ENCODE results near the gene MDC1.
A peak's percentile ranks its signal among the peaks of the same experiment; 100 is the strongest.
"Not testable (repeated sequence)": the region's sequence is repeated elsewhere in the genome, so short reads cannot be mapped to it uniquely, and the experiment has no call there.

The MDC1 gene

DNA sequence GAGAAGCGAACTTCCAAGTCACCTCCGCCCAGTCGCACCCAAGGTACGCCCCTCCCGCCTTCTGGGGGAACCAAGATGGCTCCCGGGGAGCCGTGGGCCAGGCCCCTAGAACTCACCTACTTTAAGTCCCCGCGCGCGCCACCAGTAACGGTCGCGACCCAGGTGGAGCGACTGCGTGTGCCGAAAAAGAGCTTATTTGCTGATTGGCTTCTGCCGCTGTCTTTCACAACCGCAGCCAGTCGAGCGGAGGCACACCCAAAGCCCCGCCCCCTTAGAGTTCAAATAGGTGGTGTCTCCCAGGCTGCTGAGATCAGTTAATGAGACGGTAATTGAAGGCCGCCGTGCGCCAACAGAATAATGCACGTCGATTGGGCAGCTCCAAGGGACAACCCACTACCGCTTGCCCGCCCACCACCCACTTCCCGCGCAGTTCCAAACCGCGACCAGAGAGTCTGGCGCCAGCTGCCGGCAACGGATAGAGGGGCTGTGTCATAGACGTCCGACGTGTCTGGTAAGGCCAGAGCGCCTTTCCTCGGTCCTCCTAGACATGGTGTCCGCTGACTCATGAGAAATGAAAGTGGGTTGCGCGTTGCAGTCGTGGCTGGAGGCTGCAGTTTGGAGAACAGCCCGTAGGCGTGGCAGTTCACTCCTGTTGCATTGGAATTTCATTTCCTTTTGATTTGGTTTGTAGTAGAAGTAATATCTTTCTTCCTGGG is at the start of gene MDC1:
MDC1 (minus strand) TSS at position 153 of the 716 bp plus-strand sequence. CDS start 2,106 bp downstream, outside the sequence.
- Mint-ChIP-seq H3K36me3 (ENCODE audit: low read depth) (peaks cover 50% of the 10 kb centered on the region), H3K4me3 (peak within 1 kb of the TSS; percentile 96), H3K27me3 (no peaks in the 10 kb centered on the region), H3K27ac (peak within 1 kb of the TSS; percentile 97), H3K9me3 (no peaks in the 10 kb centered on the region), H3K4me1 (peaks cover 54% of the 10 kb centered on the region)
- ATAC-seq (peak; percentile 80), DNase-seq (peak; percentile 98)

DNA sequence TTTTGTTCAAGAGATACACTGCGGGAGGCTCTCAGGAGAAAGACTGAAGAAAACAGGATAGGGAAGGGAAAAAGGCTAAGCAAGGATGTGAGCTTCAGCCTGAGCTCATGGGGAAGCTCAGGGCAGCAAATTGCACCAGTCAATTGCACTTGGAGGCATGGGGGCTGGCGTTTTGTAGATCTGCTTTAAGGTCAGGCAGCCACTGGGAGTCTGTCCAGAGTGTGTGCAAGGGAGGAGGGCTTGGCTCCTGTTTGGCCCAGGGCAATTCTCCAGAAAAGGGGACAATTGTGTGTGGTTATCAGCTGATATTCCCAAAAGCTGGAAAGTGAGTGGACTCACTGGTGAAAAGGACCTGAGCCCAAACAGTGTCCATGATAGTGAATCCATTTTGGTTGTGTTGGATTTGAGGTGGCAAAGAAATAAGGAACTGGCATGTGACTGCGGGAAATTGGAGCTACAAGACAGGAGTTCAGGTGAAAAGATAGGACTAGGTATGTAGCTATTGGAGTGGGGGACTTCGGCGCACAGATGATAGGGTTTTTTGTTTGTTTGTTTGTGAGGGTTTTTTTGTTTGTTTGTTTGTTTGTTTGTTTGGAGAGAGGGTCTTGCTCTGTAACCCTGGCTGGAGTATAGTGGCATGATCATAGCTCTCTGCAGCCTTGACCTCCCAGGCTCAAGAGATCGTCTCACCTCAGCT is 49.5 kb upstream of the MDC1 start:
- Mint-ChIP-seq H3K4me1 (peaks cover 92% of the 10 kb centered on the region), H3K9me3 (peaks cover 4% of the 10 kb centered on the region), H3K27ac (peak overlapping the region; percentile 100), H3K27me3 (no peaks in the 10 kb centered on the region), H3K4me3 (peak overlapping the region; percentile 73), H3K36me3 (ENCODE audit: low read depth) (peaks cover 2% of the 10 kb centered on the region)
- ATAC-seq (no peak), DNase-seq (no peak)

DNA sequence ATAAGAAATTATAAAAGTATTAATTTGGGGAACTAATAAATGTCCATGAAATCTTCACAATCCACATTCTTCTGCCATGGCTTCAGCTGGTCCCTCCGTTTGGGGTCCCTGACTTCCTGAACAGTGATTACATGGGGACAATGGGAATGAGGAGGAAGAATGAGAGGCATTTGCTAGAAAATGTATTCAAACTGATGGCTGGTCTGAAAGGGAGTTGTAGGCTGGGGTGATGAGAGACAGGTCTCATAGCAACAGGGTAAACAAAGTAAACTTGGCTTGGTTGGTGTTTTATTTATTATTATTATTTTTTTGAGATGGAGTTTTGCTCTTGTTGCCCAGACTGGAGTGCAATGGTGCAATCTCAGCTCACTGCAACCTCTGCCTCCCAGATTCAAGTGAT is 48.4 kb upstream of the MDC1 start:
- not testable (repeated sequence) for H3K36me3 Mint-ChIP-seq (ENCODE audit: low read depth); ATAC-seq; DNase-seq; H3K9me3 Mint-ChIP-seq; H3K27me3 Mint-ChIP-seq; H3K4me3 Mint-ChIP-seq
- Mint-ChIP-seq H3K27ac (peak overlapping the region; percentile 80), H3K4me1 (peaks cover 90% of the 10 kb centered on the region)

DNA sequence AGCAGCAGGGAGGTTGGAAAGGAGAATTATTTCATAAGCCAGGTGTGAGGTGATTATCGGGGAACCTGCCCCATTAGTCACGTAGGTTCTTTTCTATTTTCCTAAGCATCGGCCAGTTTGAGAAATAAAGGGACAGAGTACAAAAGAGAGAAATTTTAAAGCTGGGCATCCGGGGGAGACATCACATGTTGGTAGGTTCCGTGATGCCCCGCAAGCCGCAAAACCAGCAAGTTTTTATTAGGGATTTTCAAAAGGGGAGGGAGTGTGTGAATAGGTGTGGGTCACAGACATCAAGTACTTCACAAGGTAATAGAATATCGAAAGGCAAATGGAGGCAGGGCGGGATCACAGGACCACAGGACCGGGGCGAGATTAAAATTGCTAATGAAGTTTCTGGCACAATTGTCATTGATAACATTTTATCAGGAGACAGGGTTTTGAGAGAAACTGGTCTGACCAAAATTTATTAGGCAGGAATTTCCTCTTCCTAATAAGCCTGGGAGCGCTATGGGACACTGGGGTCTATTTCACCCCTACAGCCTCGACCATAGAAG is 47.5 kb upstream of the MDC1 start:
- not testable (repeated sequence) for H3K27me3 Mint-ChIP-seq; H3K4me3 Mint-ChIP-seq; ATAC-seq; H3K36me3 Mint-ChIP-seq (ENCODE audit: low read depth); H3K9me3 Mint-ChIP-seq; DNase-seq
- H3K27ac Mint-ChIP-seq = peak overlapping the region; percentile 86
- H3K4me1 Mint-ChIP-seq = peaks cover 83% of the 10 kb centered on the region

DNA sequence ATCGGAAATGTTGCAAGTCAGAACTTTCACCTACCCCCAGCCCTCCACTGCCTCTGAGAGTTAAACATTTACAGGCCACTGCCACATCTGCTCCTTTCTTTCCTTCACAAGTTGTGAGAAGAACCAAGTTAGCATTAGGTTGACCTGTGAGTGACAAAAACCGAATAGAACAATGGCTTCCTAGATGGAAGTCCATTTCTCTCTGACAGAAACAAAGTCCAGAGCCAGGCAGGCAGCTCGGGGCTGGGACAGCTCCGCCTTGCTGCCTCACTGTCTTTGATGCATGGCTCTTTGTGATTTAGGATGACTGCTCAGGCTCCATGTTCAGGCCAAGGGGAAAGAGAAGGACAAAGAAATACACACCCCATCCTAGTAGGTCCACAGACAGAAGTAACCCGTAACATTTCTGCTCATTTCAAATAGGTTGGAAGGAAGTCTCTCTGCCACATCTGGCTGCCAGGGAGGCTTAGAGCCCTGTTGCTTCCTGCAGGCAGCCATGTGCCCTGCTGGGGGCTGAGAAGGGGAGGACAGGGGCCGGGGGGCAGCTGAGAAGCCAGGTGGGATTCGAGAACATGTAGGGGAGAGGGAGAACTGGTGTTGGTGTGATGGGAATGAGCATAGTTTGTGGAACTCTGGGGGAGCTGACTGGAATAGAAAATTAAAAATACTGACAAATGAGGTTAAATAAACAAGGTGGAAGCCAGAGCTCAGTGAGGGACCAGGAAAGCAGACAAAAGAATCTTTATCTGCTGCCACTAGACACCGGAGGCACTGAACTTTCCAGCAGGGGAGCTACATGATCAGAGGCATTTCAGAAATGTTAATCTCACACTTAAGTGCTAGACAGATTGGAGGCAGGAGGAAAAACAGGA is 46.8 kb upstream of the MDC1 start:
- Mint-ChIP-seq H3K27ac (peak overlapping the region; percentile 86), H3K4me3 (peak overlapping the region; percentile 3), H3K27me3 (no peaks in the 10 kb centered on the region), H3K36me3 (ENCODE audit: low read depth) (peaks cover 2% of the 10 kb centered on the region), H3K4me1 (peaks cover 80% of the 10 kb centered on the region), H3K9me3 (peaks cover 4% of the 10 kb centered on the region)
- DNase-seq (no peak), ATAC-seq (no peak)

DNA sequence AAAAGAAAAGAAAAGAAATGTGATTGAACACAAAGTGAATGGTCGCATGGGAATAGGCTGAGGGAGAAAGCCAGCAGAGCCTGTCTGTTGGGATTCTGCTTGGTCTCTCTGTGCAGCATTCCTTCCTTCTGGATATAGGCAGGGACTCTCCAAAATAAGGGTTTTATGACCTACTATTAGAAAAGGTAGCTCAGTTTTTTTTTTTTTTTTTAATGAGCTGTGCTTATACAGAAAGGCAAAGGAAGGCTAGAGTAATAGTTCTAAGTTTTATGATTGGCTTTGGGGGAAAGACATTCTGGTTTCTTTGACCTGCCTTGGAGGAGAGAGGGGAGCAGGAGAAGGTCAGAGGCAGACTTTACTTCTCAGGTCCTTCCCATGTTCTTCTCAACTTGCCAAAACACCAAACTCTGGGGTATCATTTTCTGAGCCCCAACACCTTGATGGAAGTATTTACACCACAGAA is 46.1 kb upstream of the MDC1 start:
- no peak overlapping the region for H3K4me3 Mint-ChIP-seq
- H3K27me3 Mint-ChIP-seq = no peaks in the 10 kb centered on the region
- ATAC-seq = no peak
- H3K27ac Mint-ChIP-seq = peak overlapping the region; percentile 86
- H3K4me1 Mint-ChIP-seq = peaks cover 76% of the 10 kb centered on the region
- peaks cover 2% of the 10 kb centered on the region for H3K36me3 Mint-ChIP-seq (ENCODE audit: low read depth)
- DNase-seq = no peak
- peaks cover 4% of the 10 kb centered on the region for H3K9me3 Mint-ChIP-seq

- Mint-ChIP-seq H3K27ac (peak overlapping the region; percentile 73), H3K4me3 (no peak overlapping the region), H3K36me3 (ENCODE audit: low read depth) (peaks cover 2% of the 10 kb centered on the region), H3K27me3 (no peaks in the 10 kb centered on the region), H3K4me1 (peaks cover 67% of the 10 kb centered on the region), H3K9me3 (peaks cover 4% of the 10 kb centered on the region)
- ATAC-seq (peak; percentile 75), DNase-seq (no peak)
These were observed 44.8 kb upstream of the MDC1 start for GRCh38 chr6:30761791-30762429.

DNA sequence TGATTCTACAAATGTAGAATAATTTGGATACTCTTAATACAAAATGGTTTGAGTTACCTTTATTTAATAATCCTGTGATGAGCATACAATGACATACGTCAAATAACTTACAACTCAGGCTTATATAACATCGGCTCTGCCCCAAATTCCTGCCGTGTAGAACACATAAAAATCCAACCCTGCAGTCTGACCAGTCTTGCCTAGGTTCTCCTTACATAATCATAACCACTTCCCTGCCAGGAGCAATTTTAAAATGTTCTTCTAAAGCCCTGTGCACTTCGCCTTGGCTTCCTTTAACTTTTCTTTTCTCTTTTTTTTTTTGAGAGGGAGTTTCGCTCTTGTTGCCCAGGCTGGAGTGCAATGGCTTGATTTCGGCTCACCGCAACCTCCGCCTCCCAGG is 43.5 kb upstream of the MDC1 start:
- Mint-ChIP-seq H3K27me3 (no peaks in the 10 kb centered on the region), H3K4me1 (peaks cover 56% of the 10 kb centered on the region), H3K27ac (no peak overlapping the region), H3K9me3 (peaks cover 4% of the 10 kb centered on the region), H3K36me3 (ENCODE audit: low read depth) (peaks cover 2% of the 10 kb centered on the region), H3K4me3 (no peak overlapping the region)
- DNase-seq = no peak
- no peak for ATAC-seq

GRCh38 chr6:30759575-30760239 is 42.6 kb upstream of the MDC1 start:
- no peak overlapping the region for H3K4me3 Mint-ChIP-seq
- peaks cover 4% of the 10 kb centered on the region for H3K9me3 Mint-ChIP-seq
- ATAC-seq = no peak
- H3K27me3 Mint-ChIP-seq = no peaks in the 10 kb centered on the region
- H3K4me1 Mint-ChIP-seq = peaks cover 53% of the 10 kb centered on the region
- no peak overlapping the region for H3K27ac Mint-ChIP-seq
- DNase-seq = no peak
- peaks cover 2% of the 10 kb centered on the region for H3K36me3 Mint-ChIP-seq (ENCODE audit: low read depth)

DNA sequence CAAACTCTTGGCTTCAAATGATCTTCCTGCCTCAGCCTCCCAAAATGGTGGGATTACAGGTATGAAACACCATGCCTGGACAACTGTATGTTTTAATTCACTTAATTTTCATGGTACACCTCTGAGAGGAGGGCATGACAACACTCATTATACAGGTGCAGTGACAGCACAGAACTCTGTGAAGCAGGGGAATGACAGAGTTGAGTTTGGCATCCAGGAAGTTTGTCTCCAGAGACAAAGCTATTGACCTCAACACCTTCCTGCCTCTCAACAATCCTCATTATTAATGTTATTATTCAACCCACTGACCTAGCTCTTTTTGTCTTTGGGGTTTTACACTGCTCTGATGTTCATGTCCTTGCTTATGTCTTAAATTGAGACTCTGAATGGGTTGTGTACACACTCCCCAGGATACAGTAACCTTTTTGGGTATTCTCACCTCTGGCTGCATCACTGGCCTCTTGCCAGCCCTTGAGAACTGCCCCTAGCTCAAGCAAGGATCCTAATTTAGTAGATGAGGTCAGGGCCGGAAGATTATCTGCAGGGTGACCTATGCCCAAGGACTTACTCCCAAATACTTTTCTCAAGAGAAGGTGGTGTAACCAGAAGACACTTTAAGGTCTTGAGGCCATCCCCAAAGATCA is 40.3 kb upstream of the MDC1 start:
- no peak overlapping the region for H3K4me3 Mint-ChIP-seq
- no peaks in the 10 kb centered on the region for H3K36me3 Mint-ChIP-seq (ENCODE audit: low read depth)
- peaks cover 51% of the 10 kb centered on the region for H3K4me1 Mint-ChIP-seq
- H3K27me3 Mint-ChIP-seq = no peaks in the 10 kb centered on the region
- no peaks in the 10 kb centered on the region for H3K9me3 Mint-ChIP-seq
- H3K27ac Mint-ChIP-seq = no peak overlapping the region
- no peak for DNase-seq
- ATAC-seq = no peak

DNA sequence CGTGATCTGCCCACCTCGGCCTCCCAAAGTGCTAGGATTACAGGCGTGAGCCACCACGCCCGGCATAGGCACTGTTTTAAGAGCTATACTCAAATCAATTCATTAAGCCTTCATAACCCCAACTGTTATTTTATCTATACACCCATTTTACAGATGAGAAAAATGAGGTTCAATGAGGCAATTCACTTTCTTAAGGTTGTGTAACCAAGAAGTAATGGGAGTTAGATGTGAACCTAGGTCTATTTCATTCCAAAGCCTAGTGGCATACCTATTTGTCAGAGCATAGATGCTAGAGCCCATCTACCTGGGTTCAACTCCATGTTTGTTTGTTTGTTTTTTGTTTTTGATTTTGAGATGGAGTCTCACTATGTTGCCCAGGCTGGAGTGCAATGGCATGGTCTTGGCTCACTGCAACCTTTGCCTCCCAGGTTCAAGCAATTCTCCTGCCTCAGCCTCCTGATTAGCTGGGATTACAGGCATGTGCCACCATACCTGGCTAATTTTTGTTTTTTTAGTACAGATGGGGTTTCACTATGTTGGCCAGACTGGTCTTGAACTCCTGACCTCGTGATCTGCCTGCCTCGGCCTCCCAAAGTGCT is 39.4 kb upstream of the MDC1 start:
- H3K36me3 Mint-ChIP-seq (ENCODE audit: low read depth); H3K9me3 Mint-ChIP-seq; H3K27ac Mint-ChIP-seq; DNase-seq; H3K27me3 Mint-ChIP-seq; H3K4me3 Mint-ChIP-seq; ATAC-seq: not testable (repeated sequence)
- H3K4me1 Mint-ChIP-seq = peaks cover 49% of the 10 kb centered on the region

DNA sequence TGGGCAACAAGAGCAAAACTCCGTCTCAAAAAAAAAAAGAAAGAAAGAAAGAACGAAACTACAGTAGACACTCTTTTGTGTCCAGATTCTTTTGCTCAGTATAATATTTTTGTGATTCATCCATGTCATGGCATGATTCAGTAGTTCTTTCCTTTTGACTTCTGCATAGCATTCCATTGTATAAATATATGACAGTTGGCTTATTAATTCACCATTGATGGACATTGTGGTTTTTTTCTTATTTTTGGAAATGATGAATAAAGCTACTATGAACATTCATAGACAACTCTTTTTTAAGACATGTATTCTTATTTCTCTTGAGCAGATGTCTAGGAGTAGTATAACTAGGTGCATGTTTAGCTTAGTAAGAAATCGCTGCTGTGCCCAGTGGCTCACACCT is 37.5 kb upstream of the MDC1 start:
- no peak for DNase-seq
- Mint-ChIP-seq H3K36me3 (ENCODE audit: low read depth) (no peaks in the 10 kb centered on the region), H3K9me3 (no peaks in the 10 kb centered on the region), H3K27me3 (no peaks in the 10 kb centered on the region), H3K27ac (no peak overlapping the region), H3K4me1 (peaks cover 47% of the 10 kb centered on the region), H3K4me3 (no peak overlapping the region)
- no peak for ATAC-seq
